COLO668 (cell line): ENCODE measurements around the gene ITCH.
"Not testable (repeated sequence)": the region's sequence is repeated elsewhere in the genome, so short reads cannot be mapped to it uniquely, and the experiment has no call there.

Experiments
- DNase-seq: peaks from one replicate; lab custom pipeline; 2025; ENCODE audit not compliant: unreplicated experiment; lab: John Stamatoyannopoulos, UW

ITCH gene

GRCh38 chr20:34410336-34410735 lies 47.3 kb downstream of the ITCH start:
- no peak for DNase-seq

GRCh38 chr20:34412453-34412852 lies 49.4 kb downstream of the ITCH start:
- no peak for DNase-seq

GRCh38 chr20:34414525-34414924 lies 51.5 kb downstream of the ITCH start:
- DNase-seq = not testable (repeated sequence)

- no peak for DNase-seq
These were observed 52.0 kb downstream of the ITCH start for GRCh38 chr20:34415079-34415478.

- DNase-seq = no peak
These were observed 57.1 kb downstream of the ITCH start for GRCh38 chr20:34420146-34420545.

- no peak for DNase-seq
These were observed 57.9 kb downstream of the ITCH start for GRCh38 chr20:34420975-34421374.

- no peak for DNase-seq
These were observed 58.8 kb downstream of the ITCH start for GRCh38 chr20:34421766-34422466.

- DNase-seq = not testable (repeated sequence)
These were observed 62.1 kb downstream of the ITCH start for GRCh38 chr20:34425032-34425690.

- DNase-seq = no peak
These were observed 63.0 kb downstream of the ITCH start for GRCh38 chr20:34426026-34426425.

GRCh38 chr20:34427331-34427730 lies 64.3 kb downstream of the ITCH start:
- no peak for DNase-seq

- no peak for DNase-seq
These were observed 64.7 kb downstream of the ITCH start for GRCh38 chr20:34427784-34428183.

GRCh38 chr20:34431168-34431567 lies 68.1 kb downstream of the ITCH start:
- no peak for DNase-seq

- not testable (repeated sequence) for DNase-seq
These were observed 69.6 kb downstream of the ITCH start for GRCh38 chr20:34432663-34433062.

GRCh38 chr20:34433391-34433790 lies 70.3 kb downstream of the ITCH start:
- DNase-seq = no peak

GRCh38 chr20:34435589-34435988 lies 72.5 kb downstream of the ITCH start:
- DNase-seq = no peak

- no peak for DNase-seq
These were observed 74.4 kb downstream of the ITCH start for GRCh38 chr20:34437330-34437986.

- DNase-seq = no peak
These were observed 76.1 kb downstream of the ITCH start for GRCh38 chr20:34439168-34439567.

GRCh38 chr20:34441423-34441822 lies 78.3 kb downstream of the ITCH start:
- not testable (repeated sequence) for DNase-seq

GRCh38 chr20:34443546-34443945 lies 80.5 kb downstream of the ITCH start:
- no peak for DNase-seq

- no peak for DNase-seq
These were observed 82.3 kb downstream of the ITCH start for GRCh38 chr20:34445177-34446065.

- no peak for DNase-seq
These were observed 85.4 kb downstream of the ITCH start for GRCh38 chr20:34448517-34448916.
